Natural killer cell (primary cell): ENCODE measurements around the gene AGA. TPM values are rescaled to one million over a fixed set of nuclear protein-coding genes. Genes with fewer than 3 reads are reported as not detected.

Source experiments
- ATAC-seq, 3 donors: fragments of 150-1000 bp in 2 of 3; fragments of 200-7000 bp in 1 of 3; cut with Tn5 transposase; 1 replicate in 1 of 3; 2 replicates in 2 of 3; pipeline ENCODE4 v1.10.0; 2021; ENCODE audit warnings: mild to moderate bottlenecking in 2 of 3, moderate library complexity in 2 of 3
- DNase-seq, 2 donors: peaks; one replicate each; pipeline versions ENCODE4 v3.0.0 to v3.0.0-alpha.2; 2013 to 2021; ENCODE audit warnings: mixed read lengths in 1 of 2
- H3K27ac ChIP-seq: one replicate; pipeline ENCODE4 v1.5.1; 2013; ENCODE audit warnings: mild to moderate bottlenecking, low read length
- H3K27me3 ChIP-seq: one replicate; pipeline ENCODE4 v1.6.1; 2013; ENCODE audit warnings: low read length; ENCODE audit not compliant: control insufficient read depth, insufficient read depth
- H3K36me3 ChIP-seq: one replicate; pipeline ENCODE4 v1.6.1; 2013; ENCODE audit warnings: low read length; ENCODE audit not compliant: control insufficient read depth, insufficient read depth
- H3K4me1 ChIP-seq: one replicate; pipeline ENCODE4 v1.6.1; 2013; ENCODE audit warnings: low read length; ENCODE audit not compliant: control insufficient read depth, insufficient read depth
- H3K4me3 ChIP-seq: one replicate; pipeline ENCODE4 v1.5.1; 2013; ENCODE audit warnings: low read length
- H3K9me3 ChIP-seq: one replicate; pipeline ENCODE4 v1.6.1; 2013; ENCODE audit warnings: low read length; ENCODE audit not compliant: control insufficient read depth, insufficient read depth
- H3K27ac Mint-ChIP-seq, 2 donors: one replicate each; pipeline ENCODE4 v1.8.0; 2022; ENCODE audit warnings: mild to moderate bottlenecking in 2 of 2, mixed read lengths in 2 of 2, moderate library complexity in 1 of 2
- H3K27me3 Mint-ChIP-seq, 2 donors: one replicate each; pipeline ENCODE4 v1.8.0; 2022; ENCODE audit warnings: low read depth in 2 of 2, mixed read lengths in 2 of 2
- H3K36me3 Mint-ChIP-seq: one replicate; pipeline ENCODE4 v1.8.0; 2022; ENCODE audit warnings: mixed read lengths
- H3K4me1 Mint-ChIP-seq, 2 donors: one replicate each; pipeline ENCODE4 v1.8.0; 2022; ENCODE audit warnings: mixed read lengths in 2 of 2
- H3K4me3 Mint-ChIP-seq: one replicate; pipeline ENCODE4 v1.8.0; 2022; ENCODE audit warnings: mild to moderate bottlenecking, moderate library complexity, mixed read lengths
- H3K9me3 Mint-ChIP-seq, 2 donors: one replicate each; pipeline ENCODE4 v1.8.0; 2022; ENCODE audit warnings: mixed read lengths in 2 of 2
- WGBS: methylation state at CpG from one replicate; pipeline ENCODE4 v1.1.7; 2013; ENCODE audit warnings: missing lambda C conversion rate; ENCODE audit not compliant: insufficient coverage; 5-methylcytosine and 5-hydroxymethylcytosine counted together
- intact Hi-C: fragments of 100-400 bp; cut with micrococcal nuclease; formaldehyde crosslinking; loops from one replicate; pipeline ENCODE4 v1.14.2; 2022
- total RNA-seq, 4 donors: library from RNA; stranded (reverse); fragments of 120-200 nt in 1 of 4; gene quantifications; one replicate each; pipeline versions ENCODE4 v1.2.3 to v1.2.4, GENCODE V29; 2013 to 2022
- TF ChIP-seq, protein P1 (sequence below): fragments of 200-600 bp; IDR thresholded peaks from one replicate; pipeline ENCODE4 v1.8.0; 2022; ENCODE audit warnings: antibody characterized with exemption

AGA gene
- total RNA-seq, 3 donors from 2014 or later (not counting 1 experiment from before 2014, with no cell fraction given) = 15.7 to 16.9 (median 16.6) TPM

DNA sequence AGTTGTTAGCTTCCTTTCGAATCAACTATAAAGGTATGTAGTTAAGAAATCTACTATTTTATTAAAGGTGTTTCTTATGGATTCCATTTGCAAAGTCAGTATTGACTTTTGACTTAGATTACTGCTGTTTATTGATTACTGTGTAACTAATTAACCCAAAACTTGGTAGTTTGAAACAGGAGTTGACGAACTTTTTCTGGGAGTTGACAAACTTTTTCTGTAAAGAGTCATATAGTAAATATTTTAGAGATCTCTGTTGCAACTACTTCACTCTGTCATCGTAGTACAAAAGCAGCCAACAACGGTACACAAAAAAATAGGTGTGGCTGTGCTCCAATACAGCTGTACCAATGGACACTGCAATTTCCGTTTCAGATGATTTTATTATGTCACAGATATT is 30.2 kb downstream of the AGA start:
- H3K36me3 Mint-ChIP-seq = no peaks in the 10 kb centered on the region
- intact Hi-C loops = no loop called here

DNA sequence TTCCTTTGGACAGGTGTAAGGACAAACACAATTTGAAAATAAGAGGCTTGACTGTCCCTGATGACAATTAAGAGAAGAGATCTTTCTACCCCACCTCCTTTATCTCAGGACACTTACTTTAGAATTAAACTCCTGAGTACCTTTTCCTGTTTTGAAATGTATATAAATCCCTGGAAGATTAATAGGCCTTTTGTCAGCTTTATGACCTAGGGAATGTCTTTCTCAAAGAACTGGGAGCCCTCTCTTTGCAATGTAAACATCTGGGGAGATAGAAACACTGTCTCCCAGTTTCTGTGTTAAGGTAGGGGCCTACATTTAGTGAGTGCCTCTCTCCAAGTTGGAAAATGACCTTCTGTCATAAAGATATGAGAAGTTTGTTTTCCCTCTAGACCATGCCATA is 31.7 kb downstream of the AGA start:
- H3K27me3 ChIP-seq = no peaks in the 10 kb centered on the region
- H3K4me1 ChIP-seq = no peaks in the 10 kb centered on the region
- no peak overlapping the region for H3K27ac ChIP-seq
- H3K9me3 ChIP-seq = no peaks in the 10 kb centered on the region
- no peaks in the 10 kb centered on the region for H3K36me3 ChIP-seq
- Mint-ChIP-seq H3K4me3 (no peak overlapping the region), H3K27me3 (peaks cover 0 to 3% of the 10 kb centered on the region in 2 donors), H3K36me3 (no peaks in the 10 kb centered on the region), H3K27ac (no peak overlapping the region), H3K4me1 (no peaks in the 10 kb centered on the region), H3K9me3 (no peaks in the 10 kb centered on the region)
- TF ChIP-seq, protein P1, sequence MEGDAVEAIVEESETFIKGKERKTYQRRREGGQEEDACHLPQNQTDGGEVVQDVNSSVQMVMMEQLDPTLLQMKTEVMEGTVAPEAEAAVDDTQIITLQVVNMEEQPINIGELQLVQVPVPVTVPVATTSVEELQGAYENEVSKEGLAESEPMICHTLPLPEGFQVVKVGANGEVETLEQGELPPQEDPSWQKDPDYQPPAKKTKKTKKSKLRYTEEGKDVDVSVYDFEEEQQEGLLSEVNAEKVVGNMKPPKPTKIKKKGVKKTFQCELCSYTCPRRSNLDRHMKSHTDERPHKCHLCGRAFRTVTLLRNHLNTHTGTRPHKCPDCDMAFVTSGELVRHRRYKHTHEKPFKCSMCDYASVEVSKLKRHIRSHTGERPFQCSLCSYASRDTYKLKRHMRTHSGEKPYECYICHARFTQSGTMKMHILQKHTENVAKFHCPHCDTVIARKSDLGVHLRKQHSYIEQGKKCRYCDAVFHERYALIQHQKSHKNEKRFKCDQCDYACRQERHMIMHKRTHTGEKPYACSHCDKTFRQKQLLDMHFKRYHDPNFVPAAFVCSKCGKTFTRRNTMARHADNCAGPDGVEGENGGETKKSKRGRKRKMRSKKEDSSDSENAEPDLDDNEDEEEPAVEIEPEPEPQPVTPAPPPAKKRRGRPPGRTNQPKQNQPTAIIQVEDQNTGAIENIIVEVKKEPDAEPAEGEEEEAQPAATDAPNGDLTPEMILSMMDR = no peak
- ATAC-seq (no peak), DNase-seq (no peak)
- H3K4me3 ChIP-seq = no peak overlapping the region
- intact Hi-C loops = no loop called here

More for the DNA sequence above, 30.2 kb downstream of the AGA start:
- Histone ChIP-seq H3K4me3 (no peak overlapping the region), H3K36me3 (no peaks in the 10 kb centered on the region), H3K27me3 (no peaks in the 10 kb centered on the region), H3K4me1 (no peaks in the 10 kb centered on the region), H3K27ac (no peak overlapping the region), H3K9me3 (no peaks in the 10 kb centered on the region)
- Mint-ChIP-seq H3K4me3 (no peak overlapping the region), H3K27me3 (peaks cover 0 to 3% of the 10 kb centered on the region in 2 donors), H3K27ac (no peak overlapping the region), H3K4me1 (no peaks in the 10 kb centered on the region), H3K9me3 (no peaks in the 10 kb centered on the region)
- DNase-seq (no peak), ATAC-seq (no peak)
- TF ChIP-seq, protein P1 = no peak
- 75% methylated on average over 4 of the region's 5 CpGs for WGBS

DNA sequence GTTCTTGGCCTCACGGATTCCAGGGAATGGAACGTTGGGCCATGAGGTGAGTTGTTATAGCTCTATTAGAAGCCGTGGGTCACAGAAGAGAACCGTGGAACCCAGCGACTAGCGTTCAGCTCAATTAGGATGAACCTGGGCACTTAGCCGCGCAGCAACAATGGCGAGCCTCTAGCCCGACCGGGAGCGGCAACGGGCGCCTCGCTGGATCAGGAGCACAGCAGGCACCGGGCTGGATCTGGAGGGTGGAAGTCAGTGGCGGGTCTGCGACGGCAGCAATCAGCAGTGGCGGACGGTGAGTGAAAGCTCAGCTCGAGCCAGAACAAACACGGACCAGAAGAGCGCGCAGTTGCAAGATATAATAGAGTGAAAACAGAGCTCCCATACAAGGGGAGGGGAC is 34.2 kb downstream of the AGA start:
- no peak overlapping the region for H3K27ac Mint-ChIP-seq

DNA sequence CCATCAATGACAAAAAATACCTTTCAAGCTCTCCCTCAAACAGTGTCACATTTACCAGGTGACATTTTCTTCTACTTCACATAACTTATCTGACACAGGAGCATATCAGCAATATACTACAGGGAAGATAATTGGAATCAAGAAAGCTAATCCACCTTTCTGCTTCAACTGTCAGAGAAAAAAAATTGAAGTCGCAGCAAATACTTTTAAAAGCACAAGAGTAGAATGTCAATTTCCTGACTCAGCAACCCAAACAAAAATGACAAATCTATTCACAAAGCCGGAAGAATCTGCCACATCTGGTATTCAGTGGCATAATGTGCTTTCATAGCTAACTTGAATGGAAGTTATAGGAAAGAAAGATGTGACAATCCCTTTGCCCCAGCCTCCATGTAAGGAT is 36.7 kb downstream of the AGA start:
- H3K36me3 Mint-ChIP-seq = no peaks in the 10 kb centered on the region
- no peaks in the 10 kb centered on the region for H3K9me3 Mint-ChIP-seq
- H3K4me1 Mint-ChIP-seq = peaks cover 17 to 29% of the 10 kb centered on the region in 2 donors
- DNase-seq (no peak), ATAC-seq (no peak)
- 83% methylated on average over 1 of the region's 2 CpGs for WGBS
- intact Hi-C loops = no loop called here
- H3K4me3 Mint-ChIP-seq = no peak overlapping the region
- H3K27ac Mint-ChIP-seq = no peak overlapping the region
- TF ChIP-seq, protein P1 = no peak
- peaks cover 24% of the 10 kb centered on the region for H3K4me1 ChIP-seq
- no peak overlapping the region for H3K4me3 ChIP-seq
- peaks cover 0 to 3% of the 10 kb centered on the region in 2 donors for H3K27me3 Mint-ChIP-seq
- H3K36me3 ChIP-seq = no peaks in the 10 kb centered on the region
- no peaks in the 10 kb centered on the region for H3K27me3 ChIP-seq
- H3K27ac ChIP-seq = no peak overlapping the region
- no peaks in the 10 kb centered on the region for H3K9me3 ChIP-seq

More for the DNA sequence above, 34.2 kb downstream of the AGA start:
- no peaks in the 10 kb centered on the region for H3K27me3 ChIP-seq
- no peak overlapping the region for H3K4me3 ChIP-seq
- H3K27me3 Mint-ChIP-seq = peaks cover 0 to 3% of the 10 kb centered on the region in 2 donors
- peaks cover under 1% of the 10 kb centered on the region for H3K4me1 ChIP-seq
- intact Hi-C loops = no loop called here
- no peak overlapping the region for H3K27ac ChIP-seq
- no peaks in the 10 kb centered on the region for H3K36me3 Mint-ChIP-seq
- H3K9me3 Mint-ChIP-seq = no peaks in the 10 kb centered on the region
- ATAC-seq (no peak), DNase-seq (no peak)
- TF ChIP-seq, protein P1 = no peak
- peaks cover 0 to 10% of the 10 kb centered on the region in 2 donors for H3K4me1 Mint-ChIP-seq
- H3K9me3 ChIP-seq = no peaks in the 10 kb centered on the region
- WGBS = 96% methylated on average over 25 of the region's 25 CpGs
- no peak overlapping the region for H3K4me3 Mint-ChIP-seq
- H3K36me3 ChIP-seq = no peaks in the 10 kb centered on the region
